GM23248 (cell line): ENCODE measurements around the gene COX5B. TPM values are rescaled to one million over a fixed set of nuclear protein-coding genes. Genes with fewer than 3 reads are reported as not detected.

Experiments used
- DNase-seq: peaks from one replicate; pipeline ENCODE4 v3.0.0-alpha.2; 2015
- H2AFZ ChIP-seq: fragments of 200-600 bp; sonication (generic); 2 replicates; pipeline ENCODE4 v1.6.1; 2016; ENCODE audit warnings: antibody characterized with exemption
- H3F3A ChIP-seq: fragments of 200-600 bp; sonication (generic); 2 replicates; pipeline ENCODE4 v1.6.1; 2016; ENCODE audit warnings: mild to moderate bottlenecking, antibody characterized with exemption, mixed run types; ENCODE audit not compliant: insufficient read depth
- H3K27ac ChIP-seq: fragments of 200-600 bp; sonication (generic); 2 replicates; pipeline ENCODE4 v1.5.1; 2016; ENCODE audit warnings: mild to moderate bottlenecking
- H3K27me3 ChIP-seq: fragments of 200-600 bp; sonication (generic); replicated peaks from 2 replicates; pipeline ENCODE4 v1.6.1; 2016; ENCODE audit warnings: mild to moderate bottlenecking; ENCODE audit not compliant: insufficient read depth
- H3K36me3 ChIP-seq: fragments of 200-600 bp; sonication (generic); 2 replicates; pipeline ENCODE4 v1.6.1; 2016; ENCODE audit warnings: low read depth, mild to moderate bottlenecking
- H3K4me1 ChIP-seq: fragments of 200-600 bp; sonication (generic); 2 replicates; pipeline ENCODE4 v1.6.1; 2016; ENCODE audit warnings: mild to moderate bottlenecking; ENCODE audit not compliant: insufficient read depth
- H3K4me2 ChIP-seq: fragments of 200-600 bp; sonication (generic); one replicate; pipeline ENCODE4 v1.6.1; 2016; ENCODE audit warnings: mild to moderate bottlenecking; ENCODE audit not compliant: unreplicated experiment
- H3K4me3 ChIP-seq: fragments of 200-600 bp; sonication (generic); 2 replicates; pipeline ENCODE4 v1.5.1; 2016; ENCODE audit warnings: mild to moderate bottlenecking
- H3K79me2 ChIP-seq: fragments of 200-600 bp; sonication (generic); 2 replicates; pipeline ENCODE4 v1.6.1; 2016; ENCODE audit warnings: mild to moderate bottlenecking; ENCODE audit not compliant: insufficient read depth
- H3K9ac ChIP-seq: fragments of 200-600 bp; sonication (generic); 2 replicates; pipeline ENCODE4 v1.6.1; 2016; ENCODE audit warnings: mild to moderate bottlenecking
- H3K9me2 ChIP-seq: fragments of 200-600 bp; sonication (generic); 2 replicates; pipeline ENCODE4 v1.6.1; 2016; ENCODE audit warnings: mixed run types, mild to moderate bottlenecking, moderate library complexity; ENCODE audit not compliant: insufficient read depth
- H3K9me3 ChIP-seq: fragments of 200-600 bp; sonication (generic); one replicate; pipeline ENCODE4 v1.6.1; 2017; ENCODE audit warnings: low read depth
- H4K20me1 ChIP-seq: fragments of 200-600 bp; sonication (generic); 2 replicates; pipeline ENCODE4 v1.6.0; 2016; ENCODE audit not compliant: insufficient read depth
- EZH2 ChIP-seq: fragments of 200-600 bp; sonication (generic); IDR thresholded peaks from 2 replicates; pipeline ENCODE4 v1.6.1; 2018; ENCODE audit warnings: antibody characterized with exemption, mild to moderate bottlenecking; ENCODE audit not compliant: insufficient read depth, poor library complexity, severe bottlenecking
- EZH2phosphoT487 ChIP-seq: fragments of 200-600 bp; sonication (generic); IDR thresholded peaks from 2 replicates; pipeline ENCODE4 v1.6.1; 2018; ENCODE audit warnings: antibody characterized with exemption, moderate library complexity, mild to moderate bottlenecking, low read depth; ENCODE audit not compliant: insufficient read depth
- WGBS, 2 experiments: methylation state at CpG; one replicate each; pipeline ENCODE4 v1.1.6; 2015 to 2017; ENCODE audit warnings: low lambda C conversion rate in 2 of 2, low coverage in 1 of 2; ENCODE audit errors: missing lambda C conversion rate in 2 of 2; 5-methylcytosine and 5-hydroxymethylcytosine counted together
- in situ Hi-C: fragments of 300-500 bp; cut with MboI; formaldehyde crosslinking; loops from 2 replicates; pipeline ENCODE4 v1.15.0; 2020
- polyA plus RNA-seq: library from polyadenylated mRNA; unstranded; fragments of >200 nt; fragmentation: Nextera tagmentation; extraction: Ambion mirVana; gene quantifications from 2 replicates; pipeline ENCODE4 v1.2.1, GENCODE V29; 2016
- total RNA-seq: library from RNA; depleted of rRNA; stranded (reverse); fragments of >200 nt; shearing (Covaris generic); gene quantifications from 2 replicates; pipeline ENCODE4 v1.2.3, GENCODE V29; 2014

COX5B gene
- total and polyA plus RNA-seq, 2 experiments from 2014 or later, result 211 to 315 TPM

DNA sequence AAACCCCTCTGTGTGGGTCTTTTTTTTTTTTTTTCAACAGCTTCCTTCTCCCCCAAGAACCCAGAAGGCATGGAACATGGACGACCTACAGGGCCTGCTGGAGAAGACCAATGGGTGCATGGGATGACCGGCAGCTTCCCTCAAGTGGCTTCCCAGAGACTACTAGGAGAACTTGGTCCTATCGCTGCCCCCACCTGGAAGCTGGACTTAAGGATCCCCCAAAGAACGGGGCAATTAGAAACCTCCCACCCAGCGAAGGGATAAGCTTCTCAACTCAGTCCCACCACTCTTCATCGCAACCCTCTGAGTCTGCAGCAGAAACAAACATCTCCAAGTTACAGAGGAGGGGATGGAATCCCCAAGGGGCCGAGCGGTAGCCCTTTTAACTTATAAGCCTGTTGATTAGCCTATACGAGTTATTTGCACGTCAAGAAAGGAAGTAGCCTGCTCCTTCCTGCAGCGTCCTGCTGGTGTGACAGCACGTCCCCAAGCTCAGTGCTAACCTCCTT lies 16.6 kb downstream of the COX5B start:
- H3K9ac ChIP-seq, result peak overlapping the region; percentile 86
- whole genome bisulfite sequencing, 2 experiments, result 32 to 38% methylated on average over 12 of the region's 12 CpGs
- no peaks in the 10 kb centered on the region for H3K27me3 ChIP-seq
- H3K79me2 ChIP-seq, result peaks cover 40% of the 10 kb centered on the region
- H3K4me1 ChIP-seq, result peaks cover 14% of the 10 kb centered on the region
- peak overlapping the region; percentile 77 for H3K4me3 ChIP-seq
- TF ChIP-seq EZH2, result no peak
- TF ChIP-seq EZH2phosphoT487, result no peak
- no peaks in the 10 kb centered on the region for H3K9me2 ChIP-seq
- peak overlapping the region; percentile 98 for H3K27ac ChIP-seq
- in situ Hi-C loops, result no loop called here
- no peaks in the 10 kb centered on the region for H4K20me1 ChIP-seq
- H3K4me2 ChIP-seq, result peak overlapping the region; percentile 97
- peak overlapping the region; percentile 80 for H2AFZ ChIP-seq
- H3K36me3 ChIP-seq, result no peaks in the 10 kb centered on the region; the same call in 1 of the 2 replicates
- no peak for DNase-seq
- peaks cover 20% of the 10 kb centered on the region for H3F3A ChIP-seq
- H3K9me3 ChIP-seq, result no peaks in the 10 kb centered on the region

DNA sequence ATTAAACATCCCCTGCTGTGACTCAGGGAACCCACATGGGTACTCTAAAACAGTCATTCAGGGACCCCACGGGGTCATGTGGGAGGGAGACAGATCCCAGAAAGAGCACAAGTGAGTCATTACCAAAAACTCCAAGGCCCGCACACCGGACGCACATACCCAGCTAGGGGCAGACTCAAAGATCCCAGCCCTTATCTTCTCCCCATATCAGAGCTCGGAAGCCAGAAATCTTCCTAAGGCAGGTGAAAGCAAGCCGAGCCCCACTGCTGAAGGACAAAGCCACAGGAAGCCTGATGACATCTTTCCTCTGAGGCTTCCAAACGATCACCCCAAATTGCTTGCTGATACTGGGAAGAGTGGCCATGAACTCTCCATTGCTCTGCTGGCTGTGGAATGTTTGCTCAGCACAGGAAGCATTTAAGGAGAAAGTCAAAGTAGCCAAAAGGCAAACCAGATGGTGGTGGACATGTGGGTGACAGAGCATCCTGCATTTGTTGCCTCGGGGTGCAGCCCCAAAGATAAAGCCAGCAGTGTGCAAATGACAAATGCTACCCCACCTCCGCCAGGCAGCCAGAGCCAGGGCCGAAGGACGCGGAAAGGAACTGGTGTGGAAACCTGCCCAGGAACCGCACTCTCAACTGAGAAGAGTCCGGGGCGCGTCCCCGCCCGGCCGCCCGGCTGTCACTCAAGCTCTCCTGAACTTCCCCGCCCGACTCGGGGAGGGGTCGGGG lies 17.2 kb downstream of the COX5B start:
- Histone ChIP-seq H3K79me2 (peaks cover 40% of the 10 kb centered on the region), H3K4me1 (peaks cover 14% of the 10 kb centered on the region), H3K9me2 (no peaks in the 10 kb centered on the region), H3K9ac (peak overlapping the region; percentile 86), H3K27ac (peak overlapping the region; percentile 98), H3K4me3 (peak overlapping the region; percentile 77), H3K4me2 (peak overlapping the region; percentile 97), H2AFZ (peak overlapping the region; percentile 80), H3K36me3 (no peaks in the 10 kb centered on the region), H3F3A (peaks cover 20% of the 10 kb centered on the region), H4K20me1 (no peaks in the 10 kb centered on the region), H3K9me3 (no peaks in the 10 kb centered on the region), H3K27me3 (no peaks in the 10 kb centered on the region)
- no peak for TF ChIP-seq EZH2
- TF ChIP-seq EZH2phosphoT487, result no peak
- WGBS, 2 experiments, result 0% methylated on average over 13 to 24 of the region's 24 CpGs
- DNase-seq, result peak; percentile 93
- in situ Hi-C loops, result no loop called here

DNA sequence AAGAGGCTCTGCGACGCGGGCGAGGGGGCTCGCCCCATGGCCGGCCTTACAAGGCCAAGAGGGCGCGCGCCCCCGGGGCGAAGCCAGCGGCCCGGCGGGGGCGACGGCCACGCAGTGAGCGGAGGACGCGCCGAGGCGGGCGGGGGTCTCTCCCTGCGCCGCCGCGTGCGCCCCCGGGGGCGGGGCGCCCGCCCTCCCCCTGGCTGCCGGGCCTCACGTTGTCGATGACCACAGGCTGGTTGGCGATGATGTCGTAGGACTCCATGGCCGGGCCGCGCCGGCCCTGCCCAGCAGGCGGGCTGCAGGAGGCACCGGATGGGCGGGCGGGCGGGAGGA lies 17.7 kb downstream of the COX5B start:
- Histone ChIP-seq H3K27ac (peak overlapping the region; percentile 98), H3K9ac (peak overlapping the region; percentile 86), H3K4me2 (peak overlapping the region; percentile 97), H3K27me3 (no peaks in the 10 kb centered on the region), H3K9me3 (no peaks in the 10 kb centered on the region), H3K36me3 (no peaks in the 10 kb centered on the region), H3K4me1 (peaks cover 14% of the 10 kb centered on the region), H3F3A (peaks cover 20% of the 10 kb centered on the region), H3K9me2 (no peaks in the 10 kb centered on the region), H3K79me2 (peaks cover 38% of the 10 kb centered on the region), H2AFZ (peak overlapping the region; percentile 80), H3K4me3 (peak overlapping the region; percentile 77), H4K20me1 (no peaks in the 10 kb centered on the region)
- WGBS, 2 experiments, result 0 to 5% methylated on average over 23 to 45 of the region's 46 CpGs
- in situ Hi-C loops, result no loop called here
- DNase-seq, result no peak
- TF ChIP-seq EZH2 (no peak), EZH2phosphoT487 (no peak)

DNA sequence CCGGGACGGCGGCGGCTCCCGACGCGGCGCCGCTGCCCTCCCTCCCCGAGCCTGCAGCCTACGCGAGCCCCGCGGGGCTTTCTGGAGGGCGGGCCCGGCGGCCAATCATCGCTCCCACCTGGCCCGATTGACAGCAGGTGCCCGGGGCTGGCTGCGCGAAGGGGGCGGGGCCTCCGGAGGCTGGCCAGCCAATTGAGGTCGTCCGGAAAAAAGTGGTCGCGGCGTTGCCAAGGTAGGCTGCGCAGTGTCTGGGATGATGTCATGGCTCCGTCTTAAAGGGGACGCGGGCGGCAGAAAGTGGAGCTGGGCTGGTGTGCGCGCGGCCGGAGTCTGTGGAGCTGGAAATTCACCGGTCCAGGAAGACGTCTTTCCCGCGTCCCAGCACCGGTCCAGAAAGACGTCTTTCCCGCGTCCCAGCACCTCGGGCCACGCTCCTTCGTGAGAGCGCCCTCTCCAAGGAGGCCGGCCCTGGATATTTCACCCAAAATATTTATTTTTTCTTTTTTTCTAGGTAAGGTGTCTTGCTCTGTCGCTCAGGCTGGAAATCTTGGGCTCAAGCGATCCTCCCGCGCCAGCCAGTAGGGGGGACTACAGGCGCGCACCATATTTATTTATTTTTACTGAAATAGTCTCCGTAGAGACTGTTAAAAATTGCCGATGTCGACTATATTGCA lies 18.2 kb downstream of the COX5B start, which contains the start of gene ACTR1B:
Gene ACTR1B (minus strand): TSS at position 83 of the 674 bp plus-strand sequence. CDS start 154 bp downstream, outside the sequence.
- WGBS, 2 experiments, result 1 to 2% methylated on average over 41 to 55 of the region's 60 CpGs
- DNase-seq, result peak; percentile 99
- Histone ChIP-seq H3K4me1 (peaks cover 14% of the 10 kb centered on the region), H2AFZ (peak within 1 kb of the TSS; percentile 95), H3K4me3 (peak within 1 kb of the TSS; percentile 77), H3K79me2 (peaks cover 33% of the 10 kb centered on the region), H3K9me2 (no peaks in the 10 kb centered on the region), H4K20me1 (no peaks in the 10 kb centered on the region), H3K27me3 (no peaks in the 10 kb centered on the region), H3F3A (peaks cover 20% of the 10 kb centered on the region), H3K36me3 (no peaks in the 10 kb centered on the region), H3K9me3 (no peaks in the 10 kb centered on the region), H3K9ac (peak within 1 kb of the TSS; percentile 86), H3K27ac (peak within 1 kb of the TSS; percentile 98), H3K4me2 (peak within 1 kb of the TSS; percentile 97)
- no peak for TF ChIP-seq EZH2phosphoT487
- no peak for TF ChIP-seq EZH2
- in situ Hi-C loops, result no loop called here
